RWPE2 (cell line): ENCODE results near the gene HEXIM1.

ENCODE experiments used
- ATAC-seq: fragments of 200-7000 bp; cut with Tn5 transposase; 3 replicates; pipeline ENCODE4 v1.9.1; 2021; ENCODE audit warnings: low read depth
- DNase-seq: peaks from one replicate; pipeline ENCODE4 v3.0.0-alpha.2; 2020; ENCODE audit warnings: low spot score
- H3K27ac ChIP-seq: fragments of 450-650 bp; 2 replicates; pipeline ENCODE4 v1.5.1; 2017; ENCODE audit warnings: mild to moderate bottlenecking; ENCODE audit not compliant: poor library complexity, severe bottlenecking
- H3K27me3 ChIP-seq: fragments of 250-450 bp; sonication (Bioruptor Pico); 2 replicates; pipeline ENCODE4 v1.5.1; 2021; ENCODE audit warnings: mild to moderate bottlenecking, moderate library complexity; ENCODE audit not compliant: insufficient read depth, poor library complexity, severe bottlenecking
- H3K36me3 ChIP-seq: fragments of 250-450 bp; sonication (Bioruptor Pico); 2 replicates; pipeline ENCODE4 v1.5.1; 2020; ENCODE audit warnings: low read depth, mild to moderate bottlenecking, moderate library complexity
- H3K4me1 ChIP-seq: fragments of 250-450 bp; sonication (Bioruptor Pico); 2 replicates; pipeline ENCODE4 v1.5.1; 2021; ENCODE audit warnings: mild to moderate bottlenecking, moderate library complexity; ENCODE audit not compliant: insufficient read depth, poor library complexity, severe bottlenecking
- H3K4me3 ChIP-seq: fragments of 250-450 bp; sonication (Bioruptor Pico); 2 replicates; pipeline ENCODE4 v1.5.1; 2021; ENCODE audit warnings: mild to moderate bottlenecking, moderate library complexity; ENCODE audit not compliant: severe bottlenecking
- H3K9me3 ChIP-seq: fragments of 250-450 bp; sonication (Bioruptor Pico); 2 replicates; pipeline ENCODE4 v1.5.1; 2021; ENCODE audit warnings: mild to moderate bottlenecking, moderate library complexity; ENCODE audit not compliant: severe bottlenecking
- TF ChIP-seq, protein P1 (sequence below): fragments of 450-650 bp; IDR thresholded peaks from one replicate; pipeline ENCODE4 v1.5.1; 2017; ENCODE audit warnings: mild to moderate bottlenecking, moderate library complexity; ENCODE audit not compliant: poor library complexity, severe bottlenecking

HEXIM1 gene

GRCh38 chr17:45148183-45149036, at the start of gene HEXIM1:
Gene HEXIM1 (plus strand): TSS chr17:45148475. CDS start chr17:45149191, 716 bp downstream.
- TF ChIP-seq, protein P1, sequence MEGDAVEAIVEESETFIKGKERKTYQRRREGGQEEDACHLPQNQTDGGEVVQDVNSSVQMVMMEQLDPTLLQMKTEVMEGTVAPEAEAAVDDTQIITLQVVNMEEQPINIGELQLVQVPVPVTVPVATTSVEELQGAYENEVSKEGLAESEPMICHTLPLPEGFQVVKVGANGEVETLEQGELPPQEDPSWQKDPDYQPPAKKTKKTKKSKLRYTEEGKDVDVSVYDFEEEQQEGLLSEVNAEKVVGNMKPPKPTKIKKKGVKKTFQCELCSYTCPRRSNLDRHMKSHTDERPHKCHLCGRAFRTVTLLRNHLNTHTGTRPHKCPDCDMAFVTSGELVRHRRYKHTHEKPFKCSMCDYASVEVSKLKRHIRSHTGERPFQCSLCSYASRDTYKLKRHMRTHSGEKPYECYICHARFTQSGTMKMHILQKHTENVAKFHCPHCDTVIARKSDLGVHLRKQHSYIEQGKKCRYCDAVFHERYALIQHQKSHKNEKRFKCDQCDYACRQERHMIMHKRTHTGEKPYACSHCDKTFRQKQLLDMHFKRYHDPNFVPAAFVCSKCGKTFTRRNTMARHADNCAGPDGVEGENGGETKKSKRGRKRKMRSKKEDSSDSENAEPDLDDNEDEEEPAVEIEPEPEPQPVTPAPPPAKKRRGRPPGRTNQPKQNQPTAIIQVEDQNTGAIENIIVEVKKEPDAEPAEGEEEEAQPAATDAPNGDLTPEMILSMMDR, result no peak
- Histone ChIP-seq H3K9me3 (no peaks in the 10 kb centered on the region), H3K4me1 (peaks cover 18% of the 10 kb centered on the region), H3K4me3 (peak within 1 kb of the TSS; percentile 66), H3K27ac (peak within 1 kb of the TSS; percentile 80), H3K27me3 (no peaks in the 10 kb centered on the region), H3K36me3 (peaks cover 6% of the 10 kb centered on the region; the same call in 1 of the 2 replicates)
- peak; percentile 76 for ATAC-seq
- peak; percentile 99 for DNase-seq

GRCh38 chr17:45098869-45099616, 49.2 kb upstream of the HEXIM1 start:
- H3K27me3 ChIP-seq, result no peaks in the 10 kb centered on the region
- H3K4me1 ChIP-seq, result no peaks in the 10 kb centered on the region
- DNase-seq, result no peak
- peak; percentile 94 for ATAC-seq
- TF ChIP-seq, protein P1, result peak; percentile 94
- no peak overlapping the region for H3K4me3 ChIP-seq
- no peaks in the 10 kb centered on the region for H3K9me3 ChIP-seq
- H3K36me3 ChIP-seq, result peaks cover 93% of the 10 kb centered on the region
- peak overlapping the region; percentile 12 for H3K27ac ChIP-seq

- ATAC-seq (no peak), DNase-seq (no peak)
- H3K27ac ChIP-seq, result no peak overlapping the region
- H3K9me3 ChIP-seq, result no peaks in the 10 kb centered on the region
- H3K36me3 ChIP-seq, result peaks cover 94% of the 10 kb centered on the region
- H3K27me3 ChIP-seq, result no peaks in the 10 kb centered on the region
- H3K4me3 ChIP-seq, result no peak overlapping the region
- TF ChIP-seq, protein P1, result no peak
- no peaks in the 10 kb centered on the region for H3K4me1 ChIP-seq
Observed at GRCh38 chr17:45101546-45101882, 46.8 kb upstream of the HEXIM1 start.

- Histone ChIP-seq H3K4me3 (no peak overlapping the region), H3K36me3 (peaks cover 94% of the 10 kb centered on the region), H3K9me3 (no peaks in the 10 kb centered on the region), H3K4me1 (no peaks in the 10 kb centered on the region), H3K27ac (no peak overlapping the region), H3K27me3 (no peaks in the 10 kb centered on the region)
- ATAC-seq (no peak), DNase-seq (no peak)
- TF ChIP-seq, protein P1, result no peak
Observed at GRCh38 chr17:45101883-45102811, 46.1 kb upstream of the HEXIM1 start.
